ENCODE results near the gene ZDHHC17.

The ZDHHC17 gene

DNA sequence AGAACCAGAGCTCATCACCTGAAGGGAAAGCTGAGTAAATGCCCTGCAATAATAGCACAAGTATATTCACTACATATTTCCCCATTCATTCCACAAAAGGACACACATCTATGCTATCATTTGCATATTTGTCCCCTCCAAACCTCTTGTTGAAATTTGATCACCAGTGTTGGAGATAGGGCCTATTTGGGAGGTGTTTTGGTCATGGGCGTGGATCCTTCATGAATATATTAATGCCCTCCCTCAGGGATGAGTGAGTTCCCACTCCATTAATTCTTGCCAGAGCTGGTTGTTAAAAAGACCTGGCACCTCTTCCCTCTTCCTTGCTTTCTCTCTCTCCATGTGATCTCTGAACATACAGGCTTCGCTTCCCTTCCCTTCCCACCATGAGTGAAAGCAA is 18.6 kb upstream of the ZDHHC17 start:
- Histone ChIP-seq H3K27me3 (ENCODE audit: insufficient read depth, low read length, poor library complexity, severe bottlenecking) (no peaks in the 10 kb centered on the region), H3K9ac (ENCODE audit: low read depth, low read length, poor library complexity, severe bottlenecking) (no peak overlapping the region), H3K4me1 (ENCODE audit: insufficient read depth, low read length, poor library complexity, severe bottlenecking) (no peaks in the 10 kb centered on the region), H3K79me2 (ENCODE audit: insufficient read depth, low read length) (no peaks in the 10 kb centered on the region), H3F3A (ENCODE audit: low read depth) (no peaks in the 10 kb centered on the region), H3K4me2 (ENCODE audit: low read depth, low read length, poor library complexity, severe bottlenecking) (no peak overlapping the region), H4K20me1 (ENCODE audit: insufficient read depth, low read length, poor library complexity, severe bottlenecking) (no peaks in the 10 kb centered on the region), H3K4me3 (ENCODE audit: low read length, poor library complexity, severe bottlenecking) (no peak overlapping the region), H3K9me2 (replicated peaks; ENCODE audit: low read depth, low read length) (no peaks in the 10 kb centered on the region), H2AFZ (ENCODE audit: low read length) (no peak overlapping the region), H3K36me3 (ENCODE audit: insufficient read depth, low read length) (no peaks in the 10 kb centered on the region), H3K9me3 (ENCODE audit: insufficient read depth, low read depth, low read length) (no peaks in the 10 kb centered on the region)
- no peak for TF ChIP-seq EZH2phosphoT487 (IDR thresholded peaks at IDR 0.05; ENCODE audit: borderline replicate concordance)
- TF ChIP-seq, protein P1, sequence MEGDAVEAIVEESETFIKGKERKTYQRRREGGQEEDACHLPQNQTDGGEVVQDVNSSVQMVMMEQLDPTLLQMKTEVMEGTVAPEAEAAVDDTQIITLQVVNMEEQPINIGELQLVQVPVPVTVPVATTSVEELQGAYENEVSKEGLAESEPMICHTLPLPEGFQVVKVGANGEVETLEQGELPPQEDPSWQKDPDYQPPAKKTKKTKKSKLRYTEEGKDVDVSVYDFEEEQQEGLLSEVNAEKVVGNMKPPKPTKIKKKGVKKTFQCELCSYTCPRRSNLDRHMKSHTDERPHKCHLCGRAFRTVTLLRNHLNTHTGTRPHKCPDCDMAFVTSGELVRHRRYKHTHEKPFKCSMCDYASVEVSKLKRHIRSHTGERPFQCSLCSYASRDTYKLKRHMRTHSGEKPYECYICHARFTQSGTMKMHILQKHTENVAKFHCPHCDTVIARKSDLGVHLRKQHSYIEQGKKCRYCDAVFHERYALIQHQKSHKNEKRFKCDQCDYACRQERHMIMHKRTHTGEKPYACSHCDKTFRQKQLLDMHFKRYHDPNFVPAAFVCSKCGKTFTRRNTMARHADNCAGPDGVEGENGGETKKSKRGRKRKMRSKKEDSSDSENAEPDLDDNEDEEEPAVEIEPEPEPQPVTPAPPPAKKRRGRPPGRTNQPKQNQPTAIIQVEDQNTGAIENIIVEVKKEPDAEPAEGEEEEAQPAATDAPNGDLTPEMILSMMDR (conservative IDR thresholded peaks at IDR 0.05; ENCODE audit: low read length), result no peak

DNA sequence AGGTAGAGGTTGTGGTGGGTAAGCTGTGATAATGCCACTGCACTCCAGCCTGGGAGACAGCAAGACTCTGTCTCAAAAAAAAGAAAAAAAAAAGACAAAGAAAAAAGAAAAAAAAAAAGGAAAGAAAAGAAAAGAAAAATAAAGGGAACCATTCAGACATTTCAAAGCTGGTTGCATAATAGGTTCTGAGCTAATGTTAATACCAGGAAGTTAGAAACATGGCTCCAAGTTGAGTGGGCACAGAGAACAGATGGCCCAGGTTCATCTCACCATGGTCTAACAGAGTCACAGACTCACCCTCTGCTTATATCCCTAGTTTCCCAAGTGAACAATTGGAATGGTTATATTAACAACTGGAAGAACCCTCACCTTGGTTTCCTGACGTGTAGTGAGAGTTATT is 17.4 kb upstream of the ZDHHC17 start:
- H3K27me3 ChIP-seq (ENCODE audit: insufficient read depth, low read length, poor library complexity, severe bottlenecking), result no peaks in the 10 kb centered on the region
- no peak overlapping the region for H3K4me2 ChIP-seq (ENCODE audit: low read depth, low read length, poor library complexity, severe bottlenecking)
- H3K4me3 ChIP-seq (ENCODE audit: low read length, poor library complexity, severe bottlenecking), result no peak overlapping the region
- H3F3A ChIP-seq (ENCODE audit: low read depth), result no peaks in the 10 kb centered on the region
- no peak overlapping the region for H3K9ac ChIP-seq (ENCODE audit: low read depth, low read length, poor library complexity, severe bottlenecking)
- H3K9me3 ChIP-seq (ENCODE audit: insufficient read depth, low read depth, low read length), result no peaks in the 10 kb centered on the region
- H3K79me2 ChIP-seq (ENCODE audit: insufficient read depth, low read length), result no peaks in the 10 kb centered on the region
- no peaks in the 10 kb centered on the region for H3K4me1 ChIP-seq (ENCODE audit: insufficient read depth, low read length, poor library complexity, severe bottlenecking)
- H3K9me2 ChIP-seq (replicated peaks; ENCODE audit: low read depth, low read length), result no peaks in the 10 kb centered on the region
- H2AFZ ChIP-seq (ENCODE audit: low read length), result 0 out of 2 replicates have a peak overlapping the region, but pooled peaks have one; percentile 71
- TF ChIP-seq, protein P1 (conservative IDR thresholded peaks at IDR 0.05; ENCODE audit: low read length), result no peak
- no peak for TF ChIP-seq EZH2phosphoT487 (IDR thresholded peaks at IDR 0.05; ENCODE audit: borderline replicate concordance)
- no peaks in the 10 kb centered on the region for H4K20me1 ChIP-seq (ENCODE audit: insufficient read depth, low read length, poor library complexity, severe bottlenecking)
- no peaks in the 10 kb centered on the region for H3K36me3 ChIP-seq (ENCODE audit: insufficient read depth, low read length)

DNA sequence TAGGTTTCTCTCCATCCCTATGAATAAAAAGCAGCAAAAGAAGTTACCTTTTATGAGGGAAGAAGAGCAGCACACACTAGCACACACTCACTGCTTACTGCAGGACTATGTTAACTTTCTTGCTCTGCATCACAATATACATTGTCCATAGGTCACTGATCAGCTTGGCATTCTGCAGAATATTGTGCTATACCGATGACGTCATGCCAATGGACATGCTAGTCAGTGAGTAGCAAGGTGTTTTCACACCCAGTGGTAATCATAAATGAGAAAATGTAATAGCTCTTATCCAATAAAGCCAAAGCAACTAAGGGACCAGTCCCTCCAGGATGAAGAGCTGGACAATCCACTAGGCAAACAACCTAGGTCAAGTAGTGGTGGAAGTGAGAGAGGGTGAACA is 16.7 kb upstream of the ZDHHC17 start:
- no peak overlapping the region for H3K4me3 ChIP-seq (ENCODE audit: low read length, poor library complexity, severe bottlenecking)
- H3K79me2 ChIP-seq (ENCODE audit: insufficient read depth, low read length), result no peaks in the 10 kb centered on the region
- H3K27me3 ChIP-seq (ENCODE audit: insufficient read depth, low read length, poor library complexity, severe bottlenecking), result no peaks in the 10 kb centered on the region

More for the DNA sequence above, 16.7 kb upstream of the ZDHHC17 start:
- Histone ChIP-seq H3K36me3 (ENCODE audit: insufficient read depth, low read length) (no peaks in the 10 kb centered on the region), H3K9me2 (replicated peaks; ENCODE audit: low read depth, low read length) (no peaks in the 10 kb centered on the region), H3K4me1 (ENCODE audit: insufficient read depth, low read length, poor library complexity, severe bottlenecking) (no peaks in the 10 kb centered on the region), H3F3A (ENCODE audit: low read depth) (no peaks in the 10 kb centered on the region), H3K9ac (ENCODE audit: low read depth, low read length, poor library complexity, severe bottlenecking) (no peak overlapping the region), H4K20me1 (ENCODE audit: insufficient read depth, low read length, poor library complexity, severe bottlenecking) (no peaks in the 10 kb centered on the region), H3K9me3 (ENCODE audit: insufficient read depth, low read depth, low read length) (no peaks in the 10 kb centered on the region), H3K4me2 (ENCODE audit: low read depth, low read length, poor library complexity, severe bottlenecking) (no peak overlapping the region), H2AFZ (ENCODE audit: low read length) (no peak overlapping the region)
- no peak for TF ChIP-seq EZH2phosphoT487 (IDR thresholded peaks at IDR 0.05; ENCODE audit: borderline replicate concordance)
- TF ChIP-seq, protein P1 (conservative IDR thresholded peaks at IDR 0.05; ENCODE audit: low read length), result no peak
